GF-D8 (cell line): ENCODE results near the gene TMF1.

Experiments
- DNase-seq: peaks from one replicate; lab custom pipeline; 2025; lab: John Stamatoyannopoulos, UW

Gene TMF1

DNA sequence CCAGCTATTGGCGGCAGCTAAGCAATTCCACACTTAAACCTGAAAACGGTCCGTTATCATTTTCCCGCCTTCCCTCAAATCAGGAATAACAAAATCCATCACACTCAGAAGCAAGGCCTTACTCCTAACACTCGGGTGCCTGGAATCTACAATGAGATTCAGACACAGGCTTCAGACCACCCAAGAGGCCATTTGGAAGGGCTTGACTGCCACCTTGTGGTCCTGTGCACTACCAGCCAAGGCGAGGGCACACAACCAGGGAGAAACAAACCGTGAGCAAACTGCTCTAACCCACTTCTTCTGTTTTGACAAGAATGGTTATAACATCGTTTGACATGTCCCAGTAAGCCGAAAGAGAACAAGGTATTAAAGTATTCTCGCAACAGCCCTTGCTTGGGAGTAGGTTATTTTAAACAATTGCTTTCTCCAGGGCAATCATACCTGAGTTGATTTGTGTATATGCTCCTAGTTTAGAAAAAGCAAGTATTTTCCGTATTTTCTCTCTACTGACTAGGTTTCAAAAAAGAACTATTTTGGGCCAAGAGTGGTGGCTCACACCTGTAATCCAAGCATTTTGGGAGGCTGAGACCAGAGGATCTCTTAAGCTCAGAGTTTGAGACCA lies 79.7 kb downstream of the TMF1 start:
- DNase-seq = no peak
